HG03378 (cell line): ENCODE measurements around the gene CACNA2D4.

Source experiments
- ATAC-seq: cut with Tn5 transposase; IDR thresholded peaks from one replicate; pipeline ENCODE4 v1.9.1; 2021; ENCODE audit warnings: mild to moderate bottlenecking, moderate library complexity; ENCODE audit not compliant: unreplicated experiment

Gene CACNA2D4

GRCh38 chr12:1873531-1874510 lies 44.6 kb downstream of the CACNA2D4 start:
- ATAC-seq: no peak

DNA sequence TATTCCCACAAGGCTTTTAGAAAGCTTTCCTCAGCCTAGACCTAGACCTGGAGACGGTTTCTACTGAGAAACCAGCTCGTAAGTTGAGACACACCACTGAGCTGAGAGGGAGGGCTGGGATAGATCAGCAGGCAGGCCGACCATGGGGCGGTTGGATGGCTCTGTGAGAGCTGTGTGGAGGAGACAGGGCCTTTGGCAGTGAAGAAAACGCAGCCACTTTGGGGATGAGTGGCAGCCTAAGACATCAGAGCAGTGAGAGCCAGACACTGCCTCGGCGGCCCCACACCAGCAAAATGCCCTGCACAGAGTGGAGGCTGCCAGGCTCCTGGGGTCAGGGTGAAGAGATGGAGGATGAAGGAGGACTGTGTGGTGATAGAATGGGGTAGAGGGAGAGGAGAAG lies 46.0 kb downstream of the CACNA2D4 start:
- no peak for ATAC-seq

- no peak for ATAC-seq
Measured at GRCh38 chr12:1872001-1872400, 46.5 kb downstream of the CACNA2D4 start.

- no peak for ATAC-seq
Measured at GRCh38 chr12:1870998-1871917, 47.2 kb downstream of the CACNA2D4 start.

DNA sequence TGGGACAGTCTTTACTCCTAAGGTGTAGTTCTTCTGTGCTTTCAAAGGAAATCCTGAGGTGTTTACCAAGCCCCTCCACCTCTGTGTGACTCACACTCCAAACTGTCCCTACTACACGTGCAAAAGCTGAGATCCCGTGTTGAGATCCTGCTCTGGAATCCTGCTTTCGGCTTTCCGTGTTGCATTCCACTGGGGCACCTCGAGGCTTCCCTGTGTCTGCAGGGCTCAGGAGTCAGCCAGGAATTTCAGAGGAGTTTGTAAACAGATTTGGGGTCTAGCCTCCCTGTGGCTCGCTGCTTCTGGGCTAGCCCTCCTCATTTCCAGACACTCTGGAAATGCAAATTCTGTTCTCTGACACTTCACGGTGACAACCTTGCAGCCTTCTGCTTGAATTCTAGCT lies 48.4 kb downstream of the CACNA2D4 start:
- ATAC-seq: no peak

DNA sequence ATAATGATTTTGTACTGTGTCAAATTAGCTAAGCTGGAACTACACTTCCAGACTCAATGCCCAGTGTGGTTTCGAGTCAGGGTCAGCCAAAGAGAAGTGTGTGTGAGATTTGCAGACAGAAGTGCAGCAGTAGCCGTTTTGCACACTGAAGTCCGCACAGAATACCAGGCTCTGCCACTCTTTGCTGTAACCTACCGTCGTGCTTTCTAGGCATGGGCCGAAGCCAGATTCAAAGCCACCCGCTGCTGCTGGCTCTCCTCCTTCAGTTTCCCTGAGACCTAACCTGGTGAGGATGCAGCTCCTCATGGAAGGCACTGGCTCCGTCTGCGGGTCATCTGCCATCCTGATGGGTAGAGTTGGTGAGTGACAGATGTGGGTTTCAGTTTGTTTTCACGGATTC lies 49.3 kb downstream of the CACNA2D4 start:
- ATAC-seq: no peak

- ATAC-seq: no peak
Measured at GRCh38 chr12:1865284-1865866, 53.1 kb downstream of the CACNA2D4 start.

DNA sequence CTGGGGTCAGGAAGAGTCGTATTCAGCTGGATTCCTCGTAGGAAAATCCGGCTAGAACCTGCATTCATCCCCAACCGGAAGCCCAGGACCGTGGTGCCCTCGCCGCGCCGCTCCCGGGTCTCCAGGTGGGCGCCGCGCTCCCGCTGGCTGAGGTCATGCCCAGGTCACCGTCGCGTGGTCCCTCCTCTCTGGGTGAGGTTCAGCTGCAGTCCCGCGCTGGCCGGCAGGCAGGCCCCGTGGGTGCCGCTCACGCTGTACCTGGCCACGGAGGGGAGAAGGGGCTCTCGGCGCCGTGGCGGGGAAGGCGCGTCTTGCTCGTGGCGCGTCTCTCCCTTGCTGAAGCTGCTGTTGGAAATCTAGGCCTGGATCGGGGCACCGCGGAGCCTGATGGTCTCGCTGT lies 53.6 kb downstream of the CACNA2D4 start:
- no peak for ATAC-seq

DNA sequence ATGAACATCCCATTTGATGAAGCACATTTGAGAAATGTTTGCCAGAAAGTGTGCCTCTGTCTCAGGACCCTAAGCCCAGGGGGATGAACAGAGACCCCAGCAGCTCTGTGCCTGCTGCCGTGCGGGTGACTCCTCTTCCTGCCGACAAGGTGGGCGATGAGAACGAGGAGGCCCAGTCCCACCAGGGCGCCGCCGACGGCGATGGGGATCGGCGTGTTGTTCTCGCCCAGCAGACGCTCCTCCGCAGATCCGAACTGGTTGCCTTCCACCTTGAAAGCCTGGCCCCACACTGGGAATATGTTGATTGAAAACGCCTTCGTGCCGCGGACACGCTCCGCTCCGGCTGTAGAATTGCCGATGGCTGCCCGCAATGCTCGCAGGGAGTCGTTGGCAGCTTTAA lies 54.0 kb downstream of the CACNA2D4 start:
- no peak for ATAC-seq

DNA sequence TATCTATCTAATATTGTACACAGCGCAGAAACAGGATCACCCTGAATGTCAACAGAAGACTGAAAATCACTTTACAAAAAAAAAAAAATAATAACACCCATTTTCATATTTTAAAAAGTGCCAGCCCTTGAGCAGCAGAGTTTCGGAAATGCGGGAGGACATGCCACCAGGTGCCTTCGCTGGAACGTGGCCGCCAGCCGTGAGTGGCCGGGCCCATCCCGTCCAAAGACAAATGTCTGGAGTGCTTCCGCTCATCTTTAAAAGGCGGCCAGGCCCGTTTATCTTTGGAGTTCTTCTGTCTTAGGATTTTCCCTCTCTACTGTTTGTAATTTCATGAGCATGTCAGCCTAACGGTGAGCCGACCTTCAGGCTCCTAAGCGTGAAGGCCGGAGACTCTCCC lies 54.6 kb downstream of the CACNA2D4 start:
- no peak for ATAC-seq

DNA sequence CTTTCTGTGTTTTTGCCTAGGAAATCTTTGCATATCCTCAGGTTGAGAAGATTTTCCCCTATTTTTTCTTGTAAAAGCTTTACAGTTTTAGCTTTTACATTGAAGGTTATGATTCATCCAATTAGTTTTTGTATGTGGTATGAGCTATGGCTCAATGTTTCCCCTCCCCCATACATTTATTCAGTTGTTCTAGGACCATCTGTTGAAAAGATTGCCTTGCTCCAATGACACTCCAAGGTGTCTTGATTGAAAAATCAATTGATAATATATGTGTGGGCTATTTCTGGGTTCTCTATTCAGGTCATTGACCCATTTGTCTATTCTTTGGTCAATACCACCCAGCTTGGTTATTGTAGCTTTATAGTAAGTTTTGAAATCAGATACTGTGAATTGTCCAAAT lies 55.5 kb downstream of the CACNA2D4 start:
- no peak for ATAC-seq

- ATAC-seq: no peak
Measured at GRCh38 chr12:1859643-1860042, 58.8 kb downstream of the CACNA2D4 start.

GRCh38 chr12:1858456-1858855 lies 60.0 kb downstream of the CACNA2D4 start:
- no peak for ATAC-seq

- ATAC-seq: no peak
Measured at GRCh38 chr12:1857821-1858220, 60.6 kb downstream of the CACNA2D4 start.

- ATAC-seq: no peak
Measured at GRCh38 chr12:1857086-1857485, 61.4 kb downstream of the CACNA2D4 start.

- ATAC-seq: no peak
Measured at GRCh38 chr12:1855241-1855640, 63.2 kb downstream of the CACNA2D4 start.

DNA sequence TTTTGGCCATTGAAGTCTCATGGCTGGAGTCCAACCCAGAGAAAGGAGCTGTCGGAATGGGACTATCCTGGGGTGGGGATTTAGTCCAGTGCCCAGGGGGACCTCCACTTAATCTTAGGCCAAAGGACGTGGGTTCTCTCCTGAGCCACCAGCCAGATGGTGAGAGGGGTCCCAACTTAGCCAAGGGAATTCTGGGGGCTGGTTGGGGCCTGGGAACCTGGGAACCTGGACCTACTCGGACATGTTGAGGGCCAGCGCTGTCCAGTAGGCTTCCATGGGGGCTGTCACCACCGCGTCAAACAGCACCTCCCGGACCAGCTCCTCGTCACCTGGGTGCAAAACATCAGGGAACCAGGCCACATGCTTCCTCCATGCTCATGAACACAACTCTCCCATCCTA lies 64.7 kb downstream of the CACNA2D4 start:
- ATAC-seq: no peak

DNA sequence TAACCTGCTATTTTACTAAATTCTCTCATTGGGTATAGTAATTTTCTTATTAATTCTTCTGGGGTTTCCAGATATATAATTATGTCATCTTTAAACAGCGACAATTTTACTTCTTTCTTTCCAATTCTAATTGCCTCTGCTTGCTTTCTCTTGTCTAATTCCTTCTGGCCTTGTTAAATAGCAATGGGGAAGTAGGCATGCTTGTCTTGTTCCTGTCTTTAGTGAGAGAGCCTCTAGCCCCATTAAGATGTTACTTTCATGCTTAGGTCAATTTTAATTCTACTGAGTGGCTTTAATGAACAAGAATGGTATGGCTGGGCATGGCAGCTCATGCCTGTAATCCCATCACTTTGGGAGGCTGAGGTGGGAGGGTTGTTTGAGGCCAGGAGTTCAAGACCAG lies 66.4 kb downstream of the CACNA2D4 start:
- ATAC-seq: no peak

DNA sequence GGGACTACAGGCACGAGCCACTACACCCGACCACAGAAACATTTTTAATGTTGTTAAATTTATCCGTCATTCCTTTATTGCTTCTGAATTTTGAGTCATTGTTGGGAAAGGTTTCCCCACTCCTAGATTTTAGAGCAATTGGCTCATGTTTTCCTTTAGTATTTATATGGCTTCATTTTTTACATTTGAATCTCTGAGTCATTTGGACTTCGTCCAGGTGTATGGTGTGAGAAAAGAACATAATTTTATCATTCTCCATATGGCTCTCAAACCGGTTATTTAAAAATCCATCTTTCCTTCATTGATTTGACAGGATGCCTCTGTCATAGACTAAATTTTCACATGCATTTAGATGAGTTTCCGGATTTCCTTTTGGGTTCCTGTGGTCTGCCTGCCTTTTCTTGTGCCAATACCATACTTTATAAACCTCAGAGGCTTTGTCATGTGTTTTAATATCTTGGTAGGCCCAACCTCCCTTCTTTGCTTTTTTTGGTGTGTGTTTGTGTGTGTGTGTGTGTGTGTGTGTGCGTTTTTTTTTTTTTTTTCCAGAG lies 67.2 kb downstream of the CACNA2D4 start:
- ATAC-seq: no peak

DNA sequence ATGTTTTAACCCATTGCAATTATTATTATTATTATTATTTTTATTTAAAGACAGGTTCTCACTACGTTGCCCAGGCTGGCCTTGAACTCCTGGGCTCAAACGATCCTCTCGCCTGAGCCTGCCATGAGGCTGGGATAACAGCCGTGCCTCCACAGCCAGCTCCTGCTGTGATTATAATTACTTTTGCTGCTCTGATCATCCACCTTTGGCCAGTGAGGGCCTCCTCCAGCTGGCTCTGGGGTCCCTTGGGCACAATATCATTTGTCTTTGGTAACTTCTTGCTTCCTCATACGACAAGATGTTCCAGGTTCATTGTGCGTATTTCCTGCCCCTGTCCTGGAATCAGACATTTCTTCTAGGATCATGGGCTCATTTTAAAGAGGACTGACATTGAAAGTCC lies 69.7 kb downstream of the CACNA2D4 start:
- no peak for ATAC-seq

DNA sequence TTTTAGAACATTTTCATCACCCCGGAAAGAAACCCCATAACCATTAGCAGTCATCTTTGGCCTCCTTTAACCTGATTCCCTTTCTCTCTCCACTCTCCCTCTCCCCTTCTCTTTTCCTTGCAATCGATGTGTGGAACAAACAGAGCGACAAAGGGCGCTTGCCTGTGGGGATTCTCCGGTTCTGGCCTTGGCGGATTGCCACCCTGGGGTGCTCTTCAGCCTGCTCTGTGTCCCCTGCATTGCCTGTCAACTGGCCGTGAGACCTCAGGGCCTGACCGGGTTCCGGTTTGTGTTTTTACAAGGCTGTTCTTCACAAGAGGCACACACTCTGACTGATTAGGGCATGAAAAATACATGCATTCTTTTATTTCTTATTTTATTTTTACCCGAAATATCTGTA lies 70.3 kb downstream of the CACNA2D4 start:
- ATAC-seq: no peak
